ENCODE measurements around the gene SECISBP2.

DNA sequence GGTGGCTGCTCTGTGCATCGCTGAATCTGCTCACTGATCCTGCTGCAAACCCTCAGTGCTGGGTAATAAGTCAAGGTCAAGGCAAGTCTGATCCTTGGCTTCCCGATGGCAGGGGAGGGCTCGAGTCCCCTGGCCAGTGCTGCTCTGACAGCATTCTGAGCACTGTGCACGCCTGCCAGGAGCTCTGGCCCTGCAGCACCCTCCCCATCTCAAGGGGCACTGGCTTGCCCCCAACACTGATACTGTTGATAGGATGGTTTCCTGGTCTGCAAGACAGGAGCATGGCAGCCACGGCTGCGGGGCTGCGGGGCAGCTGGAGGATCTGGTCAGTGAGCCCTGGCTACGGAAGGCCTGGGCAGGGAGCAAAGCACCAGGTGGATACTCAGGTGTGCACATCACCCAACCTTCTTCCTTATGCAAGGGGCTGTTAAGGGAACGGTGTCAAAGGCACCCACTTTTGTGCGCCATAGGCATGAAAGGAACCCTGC lies 71.8 kb downstream of the SECISBP2 start:
- no peak for TF ChIP-seq CTCF (IDR thresholded peaks at IDR 0.05; ENCODE audit: insufficient read depth, low read length, poor library complexity, severe bottlenecking)
- TF ChIP-seq EZH2phosphoT487 (conservative IDR thresholded peaks at IDR 0.05; ENCODE audit: low read length) = no peak

All from SU-DHL-6 (cell line).